K562 (cell line): Measurements from ENCODE around the gene PSMA1. TPM values are rescaled to one million over a fixed set of nuclear protein-coding genes. Genes with fewer than 3 reads are reported as not detected.

Experiments
- ARNT ChIP-seq, 2 experiments: fragments of 450-650 bp; IDR thresholded peaks; 2 replicates each; pipeline ENCODE4 v1.6.1; 2016; ENCODE audit warnings: mild to moderate bottlenecking in 1 of 2
- ATF1 ChIP-seq, 2 experiments: fragments of 450-650 bp in 1 of 2; IDR thresholded peaks; 2 replicates each; pipeline ENCODE4 v1.6.1; 2016; ENCODE audit warnings: missing compliant biosample characterization in 1 of 2, missing genetic modification characterization in 1 of 2
- ESRRA ChIP-seq: fragments of 450-650 bp; IDR thresholded peaks from 2 replicates; pipeline ENCODE4 v1.6.1; 2014; ENCODE audit warnings: low read depth, mild to moderate bottlenecking, moderate library complexity, borderline replicate concordance
- JUND ChIP-seq, 2 experiments: IDR thresholded peaks; 2 replicates in 1 of 2; 3 replicates in 1 of 2; pipeline ENCODE4 v1.6.1; 2011; ENCODE audit warnings: borderline replicate concordance in 2 of 2, low read depth in 2 of 2, low read length in 2 of 2, improper control_type of control experiment in 1 of 2, missing biosample characterization in 1 of 2, missing genetic modification characterization in 1 of 2, missing genetic modification reagents in 1 of 2
- NUFIP1 ChIP-seq: fragments of 450-650 bp; IDR thresholded peaks from 2 replicates; pipeline ENCODE4 v1.6.1; 2018; ENCODE audit not compliant: partially characterized antibody
- PHF20 ChIP-seq: fragments of 450-650 bp; IDR thresholded peaks from 2 replicates; pipeline ENCODE4 v1.6.1; 2018; ENCODE audit not compliant: partially characterized antibody
- POLR2AphosphoS2 ChIP-seq: IDR thresholded peaks from 2 replicates; pipeline ENCODE4 v1.6.1; 2012; ENCODE audit warnings: low read length, improper control_type of control experiment
- RBBP5 ChIP-seq: fragments of 200-600 bp; sonication (generic); IDR thresholded peaks from 2 replicates; pipeline ENCODE4 v1.6.1; 2012; ENCODE audit warnings: borderline replicate concordance, mild to moderate bottlenecking, low read length, control low read depth, inconsistent platforms; ENCODE audit not compliant: insufficient read depth, poor library complexity, severe bottlenecking
- RBM22 ChIP-seq: fragments of 200-400 bp; formaldehyde crosslinking; IDR thresholded peaks from 2 replicates; pipeline ENCODE4 v1.6.1; 2018; ENCODE audit warnings: low read length, low read depth; ENCODE audit not compliant: poor library complexity, severe bottlenecking
- SIN3A ChIP-seq, 2 experiments: fragments of 150-350 bp in 1 of 2; IDR thresholded peaks; 2 replicates each; pipeline ENCODE4 v1.6.1; 2011 to 2016; ENCODE audit warnings: borderline replicate concordance in 2 of 2, low read depth in 2 of 2, low read length in 2 of 2, mild to moderate bottlenecking in 2 of 2, moderate library complexity in 2 of 2; ENCODE audit not compliant: control insufficient read depth in 1 of 2
- ZC3H11A ChIP-seq: IDR thresholded peaks from 2 replicates; pipeline ENCODE4 v1.6.1; 2012; ENCODE audit warnings: low read depth, low read length, improper control_type of control experiment
- ZNF253 ChIP-seq: fragments of 250-450 bp; sonication (Bioruptor Pico); conservative IDR thresholded peaks from 2 replicates; pipeline ENCODE4 v1.6.1; 2021; ENCODE audit warnings: mild to moderate bottlenecking
- ZNF668 ChIP-seq: fragments of 250-450 bp; sonication (Bioruptor Pico); IDR thresholded peaks from 2 replicates; pipeline ENCODE4 v1.8.0; 2022; ENCODE audit warnings: mild to moderate bottlenecking, inconsistent platforms
- polyA plus RNA-seq, 8 experiments: library from polyadenylated mRNA; depleted of rRNA in 4 of 8; stranded (reverse) in 5 of 8; unstranded in 3 of 8; fragments of >200 nt; fragmentation: Nextera tagmentation in 2 of 8; fragmentation: Illumina TruSeq in 1 of 8; extraction: Ambion mirVana in 2 of 8; extraction: Trizol in 1 of 8; gene quantifications; 2 replicates each; pipeline versions ENCODE4 v1.2.1 to v1.2.3, GENCODE V29; 2011 to 2014; ENCODE audit warnings: inconsistent platforms in 1 of 8, missing spikeins in 1 of 8
- total RNA-seq, 7 experiments: library from RNA; depleted of rRNA in 6 of 7; stranded (reverse); fragments of >200 nt in 6 of 7; fragmentation: Illumina TruSeq in 2 of 7; extraction: Trizol in 2 of 7; gene quantifications; 2 replicates each; pipeline versions ENCODE4 v1.2.1 to v1.2.3, GENCODE V29; 2011 to 2021; ENCODE audit warnings: low replicate concordance in 1 of 7
- TF ChIP-seq, protein P1 (sequence below), 2 experiments: fragments of 450-650 bp; conservative IDR thresholded peaks; 2 replicates each; pipeline ENCODE4 v1.6.1; 2017; ENCODE audit warnings: mild to moderate bottlenecking in 2 of 2, moderate library complexity in 2 of 2
- TF ChIP-seq, protein P2 (sequence below), 2 experiments: fragments of 150-350 bp in 1 of 2; IDR thresholded peaks; 2 replicates each; pipeline ENCODE4 v1.6.1; 2012 to 2016; ENCODE audit warnings: low read depth in 2 of 2, low read length in 2 of 2, mild to moderate bottlenecking in 1 of 2, moderate library complexity in 1 of 2
- TF ChIP-seq, protein P3 (sequence below): fragments of 250-450 bp; sonication (Bioruptor Pico); IDR thresholded peaks from 2 replicates; pipeline ENCODE4 v1.4.0; 2020
- TF ChIP-seq, protein P4 (sequence below): fragments of 250-450 bp; sonication (Bioruptor Pico); IDR thresholded peaks from 2 replicates; pipeline ENCODE4 v1.5.0; 2021

Gene PSMA1
- total and polyA plus RNA-seq, 9 of the 15 experiments (the other 6 are each of a cell fraction or from before 2014, with no cell fraction given) = 283 to 1,007 (median 424) TPM

DNA sequence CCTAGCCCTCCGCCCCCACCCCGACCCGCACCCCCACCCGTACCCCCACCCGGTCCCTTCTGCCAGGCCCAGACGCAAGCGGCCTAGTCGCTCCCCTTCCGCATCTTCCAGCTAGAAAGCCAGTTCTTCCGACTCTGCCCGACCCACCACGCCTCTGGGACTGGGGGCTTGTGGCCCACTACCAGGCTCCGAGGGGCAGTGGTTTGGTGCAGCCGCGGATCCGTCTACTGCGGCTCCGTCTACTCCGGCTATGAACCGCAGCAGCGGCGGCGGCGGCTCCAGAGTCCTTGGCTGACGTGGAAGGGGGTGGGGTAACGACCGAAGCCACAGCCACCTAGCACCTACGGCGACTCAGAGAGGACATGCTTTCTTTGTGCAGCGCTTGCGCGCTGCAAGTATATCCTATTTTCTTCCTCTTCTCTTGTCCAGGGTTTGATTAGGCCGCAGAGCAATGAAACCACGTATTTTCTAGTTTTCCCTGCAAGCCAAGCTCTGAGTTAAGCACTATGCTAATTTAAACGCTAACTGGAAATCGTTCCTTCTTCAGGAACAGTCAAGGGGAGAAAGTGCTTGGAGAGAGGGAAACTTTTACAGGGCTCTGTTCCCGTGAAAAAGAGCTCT, 20.5 kb downstream of the PSMA1 start, which contains the start of gene COPB1 (continued):
- TF ChIP-seq, protein P1, sequence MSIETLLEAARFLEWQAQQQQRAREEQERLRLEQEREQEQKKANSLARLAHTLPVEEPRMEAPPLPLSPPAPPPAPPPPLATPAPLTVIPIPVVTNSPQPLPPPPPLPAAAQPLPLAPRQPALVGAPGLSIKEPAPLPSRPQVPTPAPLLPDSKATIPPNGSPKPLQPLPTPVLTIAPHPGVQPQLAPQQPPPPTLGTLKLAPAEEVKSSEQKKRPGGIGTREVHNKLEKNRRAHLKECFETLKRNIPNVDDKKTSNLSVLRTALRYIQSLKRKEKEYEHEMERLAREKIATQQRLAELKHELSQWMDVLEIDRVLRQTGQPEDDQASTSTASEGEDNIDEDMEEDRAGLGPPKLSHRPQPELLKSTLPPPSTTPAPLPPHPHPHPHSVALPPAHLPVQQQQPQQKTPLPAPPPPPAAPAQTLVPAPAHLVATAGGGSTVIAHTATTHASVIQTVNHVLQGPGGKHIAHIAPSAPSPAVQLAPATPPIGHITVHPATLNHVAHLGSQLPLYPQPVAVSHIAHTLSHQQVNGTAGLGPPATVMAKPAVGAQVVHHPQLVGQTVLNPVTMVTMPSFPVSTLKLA (conservative IDR thresholded peaks at IDR 0.05) = peak in 1 of 2 experiments; percentile 61; a peak in 2 of 4 replicates
- TF ChIP-seq NUFIP1 (no peak), ESRRA (peak; percentile 77; the same call in 1 of the 2 replicates), RBBP5 (peak; percentile 78), ZC3H11A (no peak), ZNF668 (CRISPR knock-in tag) (no peak), ATF1 (CRISPR knock-in tag; IDR thresholded peaks at IDR 0.05) (no peak), ATF1 (tag; IDR thresholded peaks at IDR 0.05) (peak; percentile 85), PHF20 (peak; percentile 73), POLR2AphosphoS2 (peak; percentile 65; the same call in 1 of the 2 replicates), ZNF253 (CRISPR knock-in tag) (no peak), ARNT (IDR thresholded peaks at IDR 0.05) (no peak), RBM22 (peak; percentile 89), JUND (IDR thresholded peaks at IDR 0.05; ENCODE audit: borderline replicate concordance, low read depth, low read length) (peak; percentile 64), JUND (tag; IDR thresholded peaks at IDR 0.05; ENCODE audit: borderline replicate concordance, low read depth, low read length) (peak; percentile 42; the same call in 1 of the 3 replicates), SIN3A (IDR thresholded peaks at IDR 0.05; ENCODE audit: borderline replicate concordance in 2 of 2, control insufficient read depth in 1 of 2, low read depth in 2 of 2, low read length in 2 of 2) (peak; percentile 38 to 42; a peak in 2 of 4 replicates)
- TF ChIP-seq, protein P2, sequence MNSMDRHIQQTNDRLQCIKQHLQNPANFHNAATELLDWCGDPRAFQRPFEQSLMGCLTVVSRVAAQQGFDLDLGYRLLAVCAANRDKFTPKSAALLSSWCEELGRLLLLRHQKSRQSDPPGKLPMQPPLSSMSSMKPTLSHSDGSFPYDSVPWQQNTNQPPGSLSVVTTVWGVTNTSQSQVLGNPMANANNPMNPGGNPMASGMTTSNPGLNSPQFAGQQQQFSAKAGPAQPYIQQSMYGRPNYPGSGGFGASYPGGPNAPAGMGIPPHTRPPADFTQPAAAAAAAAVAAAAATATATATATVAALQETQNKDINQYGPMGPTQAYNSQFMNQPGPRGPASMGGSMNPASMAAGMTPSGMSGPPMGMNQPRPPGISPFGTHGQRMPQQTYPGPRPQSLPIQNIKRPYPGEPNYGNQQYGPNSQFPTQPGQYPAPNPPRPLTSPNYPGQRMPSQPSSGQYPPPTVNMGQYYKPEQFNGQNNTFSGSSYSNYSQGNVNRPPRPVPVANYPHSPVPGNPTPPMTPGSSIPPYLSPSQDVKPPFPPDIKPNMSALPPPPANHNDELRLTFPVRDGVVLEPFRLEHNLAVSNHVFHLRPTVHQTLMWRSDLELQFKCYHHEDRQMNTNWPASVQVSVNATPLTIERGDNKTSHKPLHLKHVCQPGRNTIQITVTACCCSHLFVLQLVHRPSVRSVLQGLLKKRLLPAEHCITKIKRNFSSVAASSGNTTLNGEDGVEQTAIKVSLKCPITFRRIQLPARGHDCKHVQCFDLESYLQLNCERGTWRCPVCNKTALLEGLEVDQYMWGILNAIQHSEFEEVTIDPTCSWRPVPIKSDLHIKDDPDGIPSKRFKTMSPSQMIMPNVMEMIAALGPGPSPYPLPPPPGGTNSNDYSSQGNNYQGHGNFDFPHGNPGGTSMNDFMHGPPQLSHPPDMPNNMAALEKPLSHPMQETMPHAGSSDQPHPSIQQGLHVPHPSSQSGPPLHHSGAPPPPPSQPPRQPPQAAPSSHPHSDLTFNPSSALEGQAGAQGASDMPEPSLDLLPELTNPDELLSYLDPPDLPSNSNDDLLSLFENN (IDR thresholded peaks at IDR 0.05; ENCODE audit: low read depth in 2 of 2, low read length in 2 of 2) = peak in 1 of 2 experiments; percentile 62; a peak in 1 of 4 replicates
- TF ChIP-seq, protein P3, sequence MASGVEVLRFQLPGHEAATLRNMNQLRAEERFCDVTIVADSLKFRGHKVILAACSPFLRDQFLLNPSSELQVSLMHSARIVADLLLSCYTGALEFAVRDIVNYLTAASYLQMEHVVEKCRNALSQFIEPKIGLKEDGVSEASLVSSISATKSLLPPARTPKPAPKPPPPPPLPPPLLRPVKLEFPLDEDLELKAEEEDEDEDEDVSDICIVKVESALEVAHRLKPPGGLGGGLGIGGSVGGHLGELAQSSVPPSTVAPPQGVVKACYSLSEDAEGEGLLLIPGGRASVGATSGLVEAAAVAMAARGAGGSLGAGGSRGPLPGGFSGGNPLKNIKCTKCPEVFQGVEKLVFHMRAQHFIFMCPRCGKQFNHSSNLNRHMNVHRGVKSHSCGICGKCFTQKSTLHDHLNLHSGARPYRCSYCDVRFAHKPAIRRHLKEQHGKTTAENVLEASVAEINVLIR = peak; percentile 45; the same call in 1 of the 2 replicates
- TF ChIP-seq, protein P4, sequence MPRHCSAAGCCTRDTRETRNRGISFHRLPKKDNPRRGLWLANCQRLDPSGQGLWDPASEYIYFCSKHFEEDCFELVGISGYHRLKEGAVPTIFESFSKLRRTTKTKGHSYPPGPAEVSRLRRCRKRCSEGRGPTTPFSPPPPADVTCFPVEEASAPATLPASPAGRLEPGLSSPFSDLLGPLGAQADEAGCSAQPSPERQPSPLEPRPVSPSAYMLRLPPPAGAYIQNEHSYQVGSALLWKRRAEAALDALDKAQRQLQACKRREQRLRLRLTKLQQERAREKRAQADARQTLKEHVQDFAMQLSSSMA = no peak
